HG03460 (cell line): ENCODE data around the gene ANKIB1.
"Not testable (repeated sequence)": the region's sequence is repeated elsewhere in the genome, so short reads cannot be mapped to it uniquely, and the experiment has no call there.

Experiments
- ATAC-seq: cut with Tn5 transposase; IDR thresholded peaks from one replicate; pipeline ENCODE4 v1.9.1; 2021; ENCODE audit not compliant: unreplicated experiment

The ANKIB1 gene

DNA sequence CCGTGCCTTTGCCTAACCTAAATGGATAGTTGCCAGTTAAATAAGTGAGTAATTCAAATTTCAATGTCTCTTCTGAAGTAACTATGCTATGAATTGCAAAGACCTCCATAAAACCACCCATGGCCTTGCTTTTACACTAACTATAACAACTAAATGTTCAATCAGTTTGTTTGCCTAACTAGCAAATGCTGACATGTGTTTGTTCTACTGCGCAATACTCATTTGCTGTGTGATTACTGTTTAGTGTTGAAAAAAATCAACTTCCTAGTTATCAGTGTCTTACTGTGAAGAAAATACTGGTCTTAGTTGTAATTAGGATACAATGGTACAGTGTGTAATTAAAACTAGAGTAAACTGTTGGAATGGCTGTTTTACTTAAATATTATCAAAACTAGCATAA, 154.2 kb downstream of the ANKIB1 start:
- ATAC-seq: no peak

DNA sequence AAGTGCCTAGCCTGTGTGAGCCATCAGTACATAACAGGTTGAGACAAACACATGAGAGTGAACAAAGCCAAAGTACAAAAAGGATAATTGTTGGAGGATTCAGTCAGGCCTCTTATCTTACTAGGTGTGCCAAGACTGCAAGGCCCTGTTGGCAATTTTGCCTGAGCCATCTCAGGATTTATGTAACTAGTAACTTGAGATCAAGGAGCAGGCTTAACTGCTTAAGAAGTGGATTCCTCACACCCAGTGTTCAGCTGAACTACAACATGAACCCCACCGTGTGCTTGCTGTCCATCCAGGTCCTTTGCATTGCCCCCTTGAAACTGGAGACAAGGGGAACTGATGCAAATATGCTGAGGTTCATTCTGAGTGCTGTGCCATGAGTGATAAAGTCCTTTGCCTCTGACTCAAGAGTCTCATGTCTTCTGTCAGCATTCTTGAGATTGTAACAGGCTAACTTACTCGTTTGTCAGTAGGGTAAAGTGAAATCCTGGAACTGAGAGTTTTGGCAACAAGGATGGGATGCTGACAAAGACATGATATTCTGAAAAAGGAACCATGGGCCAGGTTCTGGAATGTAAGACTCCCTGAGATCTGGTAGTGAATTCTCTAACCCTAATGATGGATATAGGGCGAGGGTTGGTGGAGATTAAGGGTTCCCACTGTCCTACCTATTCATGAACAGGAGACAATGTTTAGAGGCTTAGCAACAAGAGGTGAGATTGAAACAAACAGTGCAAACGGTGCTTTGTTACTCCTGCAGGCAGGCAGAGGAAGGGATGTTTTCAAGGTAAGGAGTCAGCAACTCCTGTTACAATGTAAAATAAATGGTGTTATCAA, 157.4 kb downstream of the ANKIB1 start:
- ATAC-seq: no peak

DNA sequence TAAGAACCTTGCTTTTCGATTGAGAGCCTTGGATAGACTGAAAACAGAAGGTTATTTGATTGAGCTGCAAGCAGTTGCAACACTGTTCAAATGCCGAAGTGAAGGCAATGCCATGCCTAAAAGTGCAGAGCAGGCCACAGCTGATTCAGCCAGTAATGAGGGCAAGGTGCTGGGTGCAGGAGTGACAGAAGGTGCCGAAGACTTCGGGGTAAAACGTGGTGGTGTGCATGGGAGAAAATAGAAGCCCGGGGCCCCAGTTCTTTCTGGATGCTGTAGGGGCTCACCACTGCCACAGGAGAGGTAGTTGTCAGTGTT, 157.9 kb downstream of the ANKIB1 start:
- ATAC-seq: no peak

- no peak for ATAC-seq
Measured at GRCh38 chr7:92404170-92404614, 158.4 kb downstream of the ANKIB1 start.

GRCh38 chr7:92409357-92409756, 163.6 kb downstream of the ANKIB1 start:
- no peak for ATAC-seq

- not testable (repeated sequence) for ATAC-seq
Measured at GRCh38 chr7:92410162-92410561, 164.4 kb downstream of the ANKIB1 start.

- no peak for ATAC-seq
Measured at GRCh38 chr7:92412745-92413144, 167.0 kb downstream of the ANKIB1 start.

GRCh38 chr7:92413550-92413949, 167.8 kb downstream of the ANKIB1 start:
- no peak for ATAC-seq

GRCh38 chr7:92415225-92415624, 169.5 kb downstream of the ANKIB1 start:
- no peak for ATAC-seq

DNA sequence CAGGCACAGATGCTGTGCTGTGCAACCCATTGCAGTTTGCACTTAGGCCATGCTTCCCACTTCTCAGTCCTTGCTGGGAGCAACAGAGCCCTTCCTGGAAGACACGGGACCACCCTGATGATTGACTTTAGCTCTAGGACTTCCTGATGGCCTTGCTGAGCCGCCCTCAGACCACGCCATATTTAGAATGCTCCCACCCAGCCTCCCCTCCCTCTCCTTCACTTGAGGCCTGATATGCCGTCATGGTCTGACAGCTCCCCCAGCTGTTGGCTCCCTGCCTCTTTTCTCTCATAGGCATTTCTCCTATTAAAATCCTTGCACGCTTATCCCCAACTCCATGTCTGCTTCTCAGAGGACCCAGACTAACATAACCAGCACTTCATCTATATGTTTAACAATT, 172.1 kb downstream of the ANKIB1 start:
- ATAC-seq: no peak

DNA sequence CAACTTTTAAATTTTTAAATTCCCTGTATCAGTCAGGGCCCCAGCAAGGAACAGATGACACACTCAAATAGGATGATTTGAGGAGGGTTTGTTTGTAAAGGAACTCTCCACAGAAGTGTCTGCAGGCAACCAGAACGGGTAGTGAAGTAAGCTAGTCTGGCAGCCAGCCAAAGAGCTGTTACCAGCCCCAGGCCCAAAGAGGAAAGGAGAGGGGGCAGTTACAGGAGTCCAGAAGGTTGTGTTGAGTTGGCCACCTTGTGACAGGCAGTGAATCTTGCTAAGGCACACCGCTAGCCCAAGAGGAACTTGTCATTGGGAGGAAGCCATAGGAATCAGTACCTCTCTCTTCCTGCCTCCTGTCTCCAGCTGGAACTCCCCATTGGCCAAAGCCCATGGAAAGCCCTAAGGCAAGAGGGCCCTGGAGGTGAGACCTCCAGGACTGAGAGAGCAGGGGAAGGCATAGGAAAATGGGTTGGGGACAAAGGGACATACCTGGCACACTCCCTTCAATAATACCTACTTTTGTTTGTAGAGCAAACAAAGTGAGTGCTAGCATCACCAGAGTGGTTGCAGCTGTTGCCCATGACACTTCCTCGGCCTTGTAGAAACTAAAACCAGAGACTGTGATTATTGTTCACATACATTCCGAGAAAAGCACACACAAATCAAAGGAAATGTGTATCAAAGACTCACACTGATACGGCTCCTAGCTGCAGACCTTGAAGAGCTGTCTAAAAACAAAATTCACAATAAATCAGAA, 176.1 kb downstream of the ANKIB1 start:
- no peak for ATAC-seq

DNA sequence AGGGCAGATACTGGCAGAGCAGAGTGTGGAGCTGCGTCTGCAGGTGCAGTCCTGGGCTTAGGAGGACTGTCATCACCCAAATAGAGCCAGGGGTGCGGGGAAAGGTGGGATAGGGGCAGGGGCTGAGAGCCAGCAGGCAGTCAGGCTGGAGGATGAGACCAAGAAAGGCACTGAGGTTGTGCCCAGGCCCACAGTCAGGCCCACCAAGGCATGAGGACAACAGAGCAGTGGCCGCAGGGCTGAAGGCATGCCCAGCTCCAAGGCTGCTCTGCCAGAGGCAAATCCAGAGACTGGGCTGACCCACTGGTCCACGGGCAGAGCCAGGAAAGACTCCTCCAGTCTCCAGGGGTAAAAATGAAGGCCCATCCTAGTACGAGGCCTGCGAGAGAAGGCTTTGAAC, 177.2 kb downstream of the ANKIB1 start:
- no peak for ATAC-seq

DNA sequence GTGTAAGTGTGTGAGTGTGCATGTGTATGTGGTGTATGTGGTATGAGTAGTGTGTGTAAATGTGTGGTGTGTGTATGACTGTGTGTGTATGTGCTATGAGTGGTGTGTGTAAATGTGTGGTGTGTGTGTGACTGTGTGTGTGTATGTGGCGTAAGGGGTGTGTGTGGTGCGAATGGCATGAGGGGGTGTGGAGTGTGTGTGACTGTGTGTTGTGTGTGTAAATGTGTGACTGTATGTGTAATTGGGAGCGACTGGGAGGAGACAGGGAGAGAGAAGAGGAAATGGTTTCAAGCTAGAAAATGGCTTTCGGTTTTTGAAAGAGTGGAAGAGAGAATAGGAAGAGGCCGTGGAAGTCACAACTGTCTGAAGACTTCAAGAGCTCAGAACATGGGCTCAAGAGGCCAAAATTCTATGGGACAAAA, 177.9 kb downstream of the ANKIB1 start:
- no peak for ATAC-seq

DNA sequence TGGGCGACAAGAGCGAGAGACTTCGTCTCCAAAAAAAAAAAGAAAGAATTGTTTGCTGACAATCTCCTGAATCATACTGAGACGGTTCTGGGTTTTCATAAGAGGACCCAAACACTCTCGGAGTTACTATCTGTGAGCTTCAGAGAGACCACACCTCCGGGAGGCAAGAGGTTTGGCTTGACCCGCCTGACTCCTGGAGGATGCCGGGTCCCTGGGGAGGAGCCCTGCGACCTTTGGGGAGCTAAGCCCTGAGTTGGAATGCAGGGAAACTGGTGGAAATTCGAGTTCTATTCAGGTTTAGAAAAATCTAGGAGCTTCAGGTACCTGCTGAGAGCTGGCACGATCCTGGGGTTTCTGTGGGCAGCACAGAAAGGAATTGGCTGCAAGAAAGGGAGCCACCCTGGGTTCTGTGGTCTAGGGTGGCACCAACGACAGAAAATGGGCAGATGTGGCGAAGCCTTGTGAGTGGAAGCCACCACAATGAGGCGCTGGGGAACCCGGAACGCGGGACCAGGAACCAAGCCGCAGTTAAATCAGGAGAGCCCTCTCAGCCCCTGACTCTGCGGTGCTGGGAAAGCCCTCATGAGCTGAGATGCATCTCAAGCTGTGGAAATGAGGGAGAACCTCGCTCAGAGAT, 179.7 kb downstream of the ANKIB1 start:
- no peak for ATAC-seq

DNA sequence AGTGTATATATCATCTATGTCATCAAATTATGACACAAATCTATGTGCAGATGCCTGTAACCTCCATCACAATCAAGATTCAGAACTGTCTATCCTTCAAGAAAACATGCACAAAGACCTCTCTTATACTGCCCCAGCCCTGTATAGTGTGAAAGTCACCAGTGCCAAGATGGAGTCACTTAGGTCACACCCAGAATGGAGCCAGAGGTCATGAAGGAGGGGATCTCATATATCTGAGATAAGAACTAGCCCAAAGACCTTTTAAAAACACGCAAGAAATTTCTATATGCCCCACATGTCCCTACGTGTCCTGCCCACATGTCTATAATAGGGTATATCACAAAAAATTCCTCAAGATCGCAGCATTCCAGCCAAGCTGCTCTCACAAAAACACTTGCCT, 181.4 kb downstream of the ANKIB1 start:
- no peak for ATAC-seq

GRCh38 chr7:92432299-92432946, 186.6 kb downstream of the ANKIB1 start:
- no peak for ATAC-seq

DNA sequence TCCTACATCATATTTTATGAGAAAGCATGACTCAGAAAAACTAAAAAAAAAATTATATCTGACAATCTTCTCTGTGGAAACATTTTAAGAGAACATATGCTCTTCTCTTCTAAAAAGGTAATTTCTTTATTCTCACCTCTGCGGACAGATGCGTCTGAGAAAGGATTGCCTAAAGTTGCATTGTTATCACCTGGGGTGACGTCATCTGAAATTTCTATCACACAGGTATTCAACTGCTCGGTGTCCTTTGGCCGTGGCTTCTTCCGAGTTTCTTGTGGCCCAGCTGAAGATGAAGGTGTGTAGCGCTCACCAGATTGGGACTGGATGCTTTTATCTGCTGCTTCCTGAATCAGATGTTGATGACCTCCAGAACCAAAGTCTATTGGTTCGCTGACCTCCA, 187.2 kb downstream of the ANKIB1 start:
- no peak for ATAC-seq

- ATAC-seq: no peak
Measured at GRCh38 chr7:92435542-92435941, 189.8 kb downstream of the ANKIB1 start.

GRCh38 chr7:92436612-92437445, 191.1 kb downstream of the ANKIB1 start:
- no peak for ATAC-seq

GRCh38 chr7:92437956-92438491, 192.2 kb downstream of the ANKIB1 start:
- no peak for ATAC-seq
